Neural cell (in vitro differentiated cells): Measurements from ENCODE around the gene IPPK. TPM values are rescaled to one million over a fixed set of nuclear protein-coding genes. Genes with fewer than 3 reads are reported as not detected.

ENCODE experiments used
- H2AFZ ChIP-seq: fragments of 200-600, 300-800 bp; sonication (generic), shearing (Covaris generic); 2 replicates; pipeline ENCODE4 v1.6.0; 2014; ENCODE audit warnings: low read depth, mild to moderate bottlenecking, antibody characterized with exemption, low read length, moderate library complexity
- H3F3A ChIP-seq: fragments of 200-600 bp; shearing (Covaris generic); 2 replicates; pipeline ENCODE4 v1.6.1; 2016; ENCODE audit warnings: mild to moderate bottlenecking, moderate library complexity, mixed read lengths, antibody characterized with exemption, low read length; ENCODE audit not compliant: insufficient read depth, poor library complexity, severe bottlenecking
- H3K27ac ChIP-seq: fragments of 200-600, 300-800 bp; sonication (generic), shearing (Covaris generic); 2 replicates; pipeline ENCODE4 v1.5.1; 2014; ENCODE audit warnings: mild to moderate bottlenecking, low read length, moderate library complexity
- H3K27me3 ChIP-seq: fragments of 300-800, 200-600 bp; sonication (generic), shearing (Covaris generic); 2 replicates; pipeline ENCODE4 v1.6.0; 2014; ENCODE audit warnings: mild to moderate bottlenecking, low read depth, low read length, moderate library complexity; ENCODE audit not compliant: insufficient read depth
- H3K36me3 ChIP-seq: fragments of 300-800, 200-600 bp; sonication (generic), shearing (Covaris generic); 2 replicates; pipeline ENCODE4 v1.5.1; 2014; ENCODE audit warnings: mild to moderate bottlenecking, antibody characterized with exemption, low read length, moderate library complexity; ENCODE audit not compliant: insufficient read depth
- H3K4me2 ChIP-seq: fragments of 300-800, 200-600 bp; sonication (generic), shearing (Covaris generic); 2 replicates; pipeline ENCODE4 v1.6.0; 2014; ENCODE audit warnings: mild to moderate bottlenecking, low read length
- H3K4me3 ChIP-seq: fragments of 300-800, 200-600 bp; sonication (generic), shearing (Covaris generic); 2 replicates; pipeline ENCODE4 v1.5.1; 2014; ENCODE audit warnings: mild to moderate bottlenecking, low read length, moderate library complexity
- H3K79me2 ChIP-seq: fragments of 200-600 bp; shearing (Covaris generic); replicated peaks from 2 replicates; pipeline ENCODE4 v1.6.0; 2014; ENCODE audit warnings: mild to moderate bottlenecking, low read length, moderate library complexity; ENCODE audit not compliant: insufficient read depth
- H3K9ac ChIP-seq: fragments of 300-800, 200-600 bp; sonication (generic), shearing (Covaris generic); 2 replicates; pipeline ENCODE4 v1.6.1; 2016; ENCODE audit warnings: mild to moderate bottlenecking, low read length, mixed read lengths
- H3K9me2 ChIP-seq: fragments of 200-600 bp; shearing (Covaris generic); 2 replicates; pipeline ENCODE4 v1.6.1; 2016; ENCODE audit warnings: mild to moderate bottlenecking, low read length, mixed read lengths; ENCODE audit not compliant: insufficient read depth
- H3K9me3 ChIP-seq: fragments of 200-600, 300-800 bp; sonication (generic), shearing (Covaris generic); 2 replicates; pipeline ENCODE4 v1.6.1; 2016; ENCODE audit warnings: mild to moderate bottlenecking, mixed run types, low read length, moderate library complexity, mixed read lengths
- H4K20me1 ChIP-seq: fragments of 200-600 bp; shearing (Covaris generic); 2 replicates; pipeline ENCODE4 v1.6.1; 2016; ENCODE audit warnings: mild to moderate bottlenecking, mixed run types; ENCODE audit not compliant: insufficient read depth
- EP300 ChIP-seq: fragments of 450-650 bp; conservative IDR thresholded peaks from 2 replicates; pipeline ENCODE4 v1.6.1; 2014; ENCODE audit warnings: antibody characterized with exemption, mild to moderate bottlenecking, moderate library complexity; ENCODE audit not compliant: poor library complexity, severe bottlenecking
- EZH2 ChIP-seq: fragments of 200-600, 300-800 bp; shearing (Covaris generic), sonication (generic); IDR thresholded peaks from 2 replicates; pipeline ENCODE4 v1.6.1; 2014; ENCODE audit warnings: antibody characterized with exemption, low read length, borderline replicate concordance, mild to moderate bottlenecking; ENCODE audit not compliant: insufficient read depth, poor library complexity, severe bottlenecking
- MXI1 ChIP-seq: fragments of 450-650 bp; conservative IDR thresholded peaks from 2 replicates; pipeline ENCODE4 v1.6.1; 2014; ENCODE audit warnings: antibody characterized with exemption, mild to moderate bottlenecking; ENCODE audit not compliant: poor library complexity, severe bottlenecking
- POLR2AphosphoS5 ChIP-seq: IDR thresholded peaks from 2 replicates; pipeline ENCODE4 v1.6.1; 2012
- RAD21 ChIP-seq: fragments of 450-650 bp; conservative IDR thresholded peaks from 2 replicates; pipeline ENCODE4 v1.6.1; 2014; ENCODE audit warnings: antibody characterized with exemption, mild to moderate bottlenecking, moderate library complexity
- REST ChIP-seq: IDR thresholded peaks from 2 replicates; pipeline ENCODE4 v1.6.1; 2012; ENCODE audit warnings: borderline replicate concordance
- SMC3 ChIP-seq: fragments of 450-650 bp; conservative IDR thresholded peaks from 2 replicates; pipeline ENCODE4 v1.6.1; 2014; ENCODE audit warnings: antibody characterized with exemption, mild to moderate bottlenecking, moderate library complexity; ENCODE audit not compliant: poor library complexity
- TAF1 ChIP-seq: IDR thresholded peaks from 2 replicates; pipeline ENCODE4 v1.6.1; 2012; ENCODE audit warnings: low read depth
- polyA plus RNA-seq: library from polyadenylated mRNA; depleted of rRNA; stranded (reverse); fragments of >200 nt; gene quantifications from 2 replicates; pipeline ENCODE4 v1.2.3, GENCODE V29; 2014
- TF ChIP-seq, protein P1 (sequence below): fragments of 450-650 bp; IDR thresholded peaks from 2 replicates; pipeline ENCODE4 v1.5.1; 2014; ENCODE audit warnings: antibody characterized with exemption, mild to moderate bottlenecking, moderate library complexity; ENCODE audit not compliant: poor library complexity, severe bottlenecking

Gene IPPK
- polyA plus RNA-seq, 1 donor from 2014 or later = 34.3 TPM

DNA sequence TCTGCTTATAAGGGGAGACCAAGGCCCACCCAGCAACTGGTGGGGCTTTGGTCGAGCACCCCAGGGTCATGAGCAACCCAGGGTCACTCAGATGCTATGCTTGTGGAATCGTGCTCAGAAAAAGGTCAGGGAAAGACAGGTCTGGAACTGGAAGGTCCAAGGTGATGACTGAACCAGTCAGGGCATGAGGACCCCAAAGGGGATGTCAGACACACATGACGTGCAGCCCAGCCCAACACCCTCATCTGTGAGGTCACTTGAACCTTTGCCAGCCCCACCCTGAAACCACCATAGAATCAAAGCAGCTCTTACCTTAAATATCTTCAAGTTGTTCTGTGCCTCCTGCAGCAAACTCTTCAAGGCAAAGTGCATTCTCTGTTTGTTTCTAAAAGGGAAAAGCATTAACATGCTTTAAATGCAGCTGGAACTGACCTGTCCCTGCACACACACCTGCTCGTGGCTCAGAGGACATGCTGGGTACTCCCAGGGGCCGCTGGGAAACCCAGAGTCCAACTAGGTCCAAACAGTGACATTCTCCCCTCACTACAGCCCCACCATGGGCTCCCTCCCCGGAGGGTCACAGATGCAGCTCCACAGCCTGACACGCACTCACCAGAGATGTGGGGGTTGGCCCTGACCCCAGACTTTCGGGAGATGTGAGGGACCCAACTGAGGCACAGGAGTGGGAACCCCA lies 29.4 kb downstream of the IPPK start:
- no peak for TF ChIP-seq EZH2
- no peak for TF ChIP-seq EP300
- TF ChIP-seq TAF1 = no peak
- no peak for TF ChIP-seq MXI1
- Histone ChIP-seq H3K9ac (no peak overlapping the region), H3K9me3 (no peaks in the 10 kb centered on the region), H2AFZ (no peak overlapping the region), H3K9me2 (no peaks in the 10 kb centered on the region), H3K4me2 (no peak overlapping the region), H3K27me3 (no peaks in the 10 kb centered on the region), H4K20me1 (no peaks in the 10 kb centered on the region), H3F3A (no peaks in the 10 kb centered on the region), H3K36me3 (no peaks in the 10 kb centered on the region), H3K27ac (no peak overlapping the region), H3K79me2 (no peaks in the 10 kb centered on the region), H3K4me3 (no peak overlapping the region)

DNA sequence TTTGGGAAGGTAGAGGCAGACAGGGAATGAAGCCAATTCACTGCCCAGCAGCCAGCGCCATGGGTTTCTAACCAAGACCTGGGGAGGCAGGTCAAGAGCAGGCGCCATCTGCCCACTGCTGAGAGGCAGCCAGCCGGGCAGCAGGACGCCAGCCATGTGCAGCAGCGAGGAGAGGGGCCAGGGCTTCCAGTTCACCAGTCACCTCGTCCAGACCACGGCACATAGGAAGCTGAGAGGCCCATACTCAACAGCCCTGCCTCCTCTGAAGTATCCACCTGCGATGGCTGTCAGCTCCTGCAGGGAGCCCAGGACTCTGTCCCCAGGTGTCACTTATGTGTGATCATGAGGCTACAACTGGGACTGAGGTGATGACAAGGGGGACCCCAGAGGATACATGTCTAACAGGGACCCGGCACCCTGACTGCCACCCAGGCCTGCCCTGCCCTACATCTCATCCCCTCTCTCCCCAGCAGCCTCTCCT lies 30.1 kb downstream of the IPPK start:
- H3F3A ChIP-seq = no peaks in the 10 kb centered on the region
- no peak overlapping the region for H2AFZ ChIP-seq
- no peak overlapping the region for H3K4me2 ChIP-seq
- no peaks in the 10 kb centered on the region for H3K9me2 ChIP-seq
- H3K36me3 ChIP-seq = no peaks in the 10 kb centered on the region
- H3K9ac ChIP-seq = no peak overlapping the region
- H3K4me3 ChIP-seq = no peak overlapping the region
- H3K9me3 ChIP-seq = no peaks in the 10 kb centered on the region
- H3K27me3 ChIP-seq = no peaks in the 10 kb centered on the region
- TF ChIP-seq TAF1 (no peak), REST (no peak)
- H3K79me2 ChIP-seq = no peaks in the 10 kb centered on the region
- no peak overlapping the region for H3K27ac ChIP-seq
- no peaks in the 10 kb centered on the region for H4K20me1 ChIP-seq

DNA sequence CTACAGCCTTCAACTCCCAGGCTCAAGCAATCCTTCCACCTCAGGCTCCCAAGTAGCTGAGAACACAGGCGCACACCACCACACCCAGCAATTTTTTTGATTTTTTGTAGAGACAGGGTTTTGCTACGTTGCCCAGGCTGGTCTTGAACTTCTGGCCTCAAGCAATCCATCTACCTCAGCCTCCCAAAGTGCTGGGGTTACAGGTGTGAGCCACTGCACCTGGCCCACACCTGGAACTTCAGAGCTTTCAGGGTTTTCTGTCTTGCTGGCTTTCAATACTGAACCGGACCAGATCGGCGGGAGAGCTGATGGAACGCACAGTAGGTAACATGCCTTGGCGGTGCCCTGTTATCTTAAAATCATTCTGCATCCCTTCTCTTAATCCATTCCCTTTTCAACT lies 30.8 kb downstream of the IPPK start:
- no peaks in the 10 kb centered on the region for H3K36me3 ChIP-seq
- H3K9ac ChIP-seq = no peak overlapping the region
- no peak overlapping the region for H3K4me3 ChIP-seq
- H3K9me2 ChIP-seq = no peaks in the 10 kb centered on the region
- no peaks in the 10 kb centered on the region for H3K9me3 ChIP-seq
- no peaks in the 10 kb centered on the region for H4K20me1 ChIP-seq
- no peak overlapping the region for H3K4me2 ChIP-seq
- H3K79me2 ChIP-seq = no peaks in the 10 kb centered on the region
- TF ChIP-seq TAF1 = no peak
- no peak for TF ChIP-seq RAD21
- TF ChIP-seq MXI1 = no peak
- no peak for TF ChIP-seq POLR2AphosphoS5
- TF ChIP-seq, protein P1, sequence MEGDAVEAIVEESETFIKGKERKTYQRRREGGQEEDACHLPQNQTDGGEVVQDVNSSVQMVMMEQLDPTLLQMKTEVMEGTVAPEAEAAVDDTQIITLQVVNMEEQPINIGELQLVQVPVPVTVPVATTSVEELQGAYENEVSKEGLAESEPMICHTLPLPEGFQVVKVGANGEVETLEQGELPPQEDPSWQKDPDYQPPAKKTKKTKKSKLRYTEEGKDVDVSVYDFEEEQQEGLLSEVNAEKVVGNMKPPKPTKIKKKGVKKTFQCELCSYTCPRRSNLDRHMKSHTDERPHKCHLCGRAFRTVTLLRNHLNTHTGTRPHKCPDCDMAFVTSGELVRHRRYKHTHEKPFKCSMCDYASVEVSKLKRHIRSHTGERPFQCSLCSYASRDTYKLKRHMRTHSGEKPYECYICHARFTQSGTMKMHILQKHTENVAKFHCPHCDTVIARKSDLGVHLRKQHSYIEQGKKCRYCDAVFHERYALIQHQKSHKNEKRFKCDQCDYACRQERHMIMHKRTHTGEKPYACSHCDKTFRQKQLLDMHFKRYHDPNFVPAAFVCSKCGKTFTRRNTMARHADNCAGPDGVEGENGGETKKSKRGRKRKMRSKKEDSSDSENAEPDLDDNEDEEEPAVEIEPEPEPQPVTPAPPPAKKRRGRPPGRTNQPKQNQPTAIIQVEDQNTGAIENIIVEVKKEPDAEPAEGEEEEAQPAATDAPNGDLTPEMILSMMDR = no peak
- no peak for TF ChIP-seq EP300
- TF ChIP-seq REST = no peak
- TF ChIP-seq SMC3 = no peak
- TF ChIP-seq EZH2 = no peak
- no peak overlapping the region for H3K27ac ChIP-seq
- H3K27me3 ChIP-seq = no peaks in the 10 kb centered on the region
- H3F3A ChIP-seq = no peaks in the 10 kb centered on the region
- no peak overlapping the region for H2AFZ ChIP-seq
